MM.1S (cell line): ENCODE results near the gene KLF8.

ENCODE experiments used
- DNase-seq: peaks from one replicate; pipeline ENCODE4 v3.0.0-alpha.2; 2015
- H2AFZ ChIP-seq: fragments of 300-600 bp; sonication (generic); 2 replicates; pipeline ENCODE4 v1.6.0; 2016; ENCODE audit warnings: antibody characterized with exemption, low read length
- H3F3A ChIP-seq: fragments of 300-600 bp; sonication (generic); 2 replicates; pipeline ENCODE4 v1.6.1; 2016; ENCODE audit warnings: mild to moderate bottlenecking, antibody characterized with exemption, low read length, moderate library complexity, mixed read lengths; ENCODE audit not compliant: insufficient read depth
- H3K27ac ChIP-seq: fragments of 300-600 bp; sonication (generic); 2 replicates; pipeline ENCODE4 v1.5.1; 2016; ENCODE audit warnings: mild to moderate bottlenecking, low read length
- H3K27me3 ChIP-seq: fragments of 300-600 bp; sonication (generic); replicated peaks from 2 replicates; pipeline ENCODE4 v1.6.0; 2016; ENCODE audit warnings: low read length; ENCODE audit not compliant: insufficient read depth
- H3K36me3 ChIP-seq: fragments of 300-600 bp; sonication (generic); replicated peaks from 2 replicates; pipeline ENCODE4 v1.6.1; 2016; ENCODE audit warnings: mild to moderate bottlenecking, low read length, mixed read lengths; ENCODE audit not compliant: insufficient read depth
- H3K4me1 ChIP-seq: fragments of 300-600 bp; sonication (generic); 2 replicates; pipeline ENCODE4 v1.6.1; 2016; ENCODE audit warnings: low read length, mixed read lengths
- H3K4me2 ChIP-seq: fragments of 300-600 bp; sonication (generic); 2 replicates; pipeline ENCODE4 v1.6.0; 2016; ENCODE audit warnings: low read depth, low read length
- H3K4me3 ChIP-seq: fragments of 300-600 bp; sonication (generic); 2 replicates; pipeline ENCODE4 v1.5.1; 2016; ENCODE audit warnings: low read length, mixed read lengths
- H3K79me2 ChIP-seq: fragments of 300-600 bp; sonication (generic); 2 replicates; pipeline ENCODE4 v1.6.1; 2016; ENCODE audit warnings: mixed run types, low read length, mixed read lengths
- H3K9ac ChIP-seq: fragments of 300-600 bp; sonication (generic); 2 replicates; pipeline ENCODE4 v1.6.1; 2016; ENCODE audit warnings: low read length, mixed read lengths
- H3K9me2 ChIP-seq: fragments of 300-600 bp; sonication (generic); replicated peaks from 2 replicates; pipeline ENCODE4 v1.6.1; 2016; ENCODE audit warnings: mild to moderate bottlenecking, low read length, mixed read lengths; ENCODE audit not compliant: insufficient read depth
- H3K9me3 ChIP-seq: fragments of 300-600 bp; sonication (generic); replicated peaks from 2 replicates; pipeline ENCODE4 v1.6.1; 2016; ENCODE audit warnings: mild to moderate bottlenecking, low read length, mixed read lengths; ENCODE audit not compliant: insufficient read depth
- H4K20me1 ChIP-seq: fragments of 300-600 bp; sonication (generic); 2 replicates; pipeline ENCODE4 v1.6.1; 2016; ENCODE audit warnings: mild to moderate bottlenecking, low read length, moderate library complexity, mixed read lengths; ENCODE audit not compliant: insufficient read depth
- EZH2 ChIP-seq: fragments of 300-600 bp; sonication (generic); optimal IDR thresholded peaks from 2 replicates; pipeline ENCODE3; 2017; ENCODE audit warnings: low read depth, mild to moderate bottlenecking, antibody characterized with exemption, low read length, mixed read lengths
- EZH2phosphoT487 ChIP-seq: fragments of 300-600 bp; sonication (generic); IDR thresholded peaks from 2 replicates; pipeline ENCODE4 v1.6.1; 2018; ENCODE audit warnings: antibody characterized with exemption, low read length
- TF ChIP-seq, protein P1 (sequence below): fragments of 300-600 bp; sonication (generic); IDR thresholded peaks from 2 replicates; pipeline ENCODE4 v1.5.1; 2016; ENCODE audit warnings: antibody characterized with exemption, low read length, mixed read lengths

The KLF8 gene

DNA sequence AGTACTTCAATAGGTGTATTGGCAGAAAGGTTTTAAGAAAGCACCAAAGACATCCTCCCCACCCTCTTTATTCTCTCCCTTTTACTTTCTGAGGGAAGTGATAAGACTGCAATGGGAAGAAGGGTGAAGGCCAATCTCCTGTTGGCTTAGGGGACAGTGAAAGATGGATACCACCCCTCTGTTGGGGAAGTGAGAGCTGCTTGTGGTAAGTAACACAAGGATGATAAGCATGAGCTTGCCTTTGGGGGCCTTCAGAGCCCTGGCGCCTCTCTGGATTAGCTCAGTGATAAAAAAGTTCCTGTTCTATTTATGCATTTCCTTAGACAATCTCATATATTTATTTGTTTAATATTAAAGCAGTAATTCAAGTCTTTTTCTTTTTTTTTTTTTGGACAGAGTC is 5.2 kb upstream of the KLF8 start:
- no peaks in the 10 kb centered on the region for H3K36me3 ChIP-seq
- H3F3A ChIP-seq = no peaks in the 10 kb centered on the region
- no peaks in the 10 kb centered on the region for H4K20me1 ChIP-seq
- no peaks in the 10 kb centered on the region for H3K4me1 ChIP-seq
- no peak for TF ChIP-seq EZH2
- H3K9ac ChIP-seq = no peak overlapping the region
- no peak for DNase-seq
- H3K9me3 ChIP-seq = no peaks in the 10 kb centered on the region
- H3K27ac ChIP-seq = no peak overlapping the region
- H3K27me3 ChIP-seq = no peaks in the 10 kb centered on the region
- H3K79me2 ChIP-seq = no peaks in the 10 kb centered on the region
- no peak overlapping the region for H3K4me2 ChIP-seq
- no peaks in the 10 kb centered on the region for H3K9me2 ChIP-seq
- H3K4me3 ChIP-seq = no peak overlapping the region
- no peak overlapping the region for H2AFZ ChIP-seq

DNA sequence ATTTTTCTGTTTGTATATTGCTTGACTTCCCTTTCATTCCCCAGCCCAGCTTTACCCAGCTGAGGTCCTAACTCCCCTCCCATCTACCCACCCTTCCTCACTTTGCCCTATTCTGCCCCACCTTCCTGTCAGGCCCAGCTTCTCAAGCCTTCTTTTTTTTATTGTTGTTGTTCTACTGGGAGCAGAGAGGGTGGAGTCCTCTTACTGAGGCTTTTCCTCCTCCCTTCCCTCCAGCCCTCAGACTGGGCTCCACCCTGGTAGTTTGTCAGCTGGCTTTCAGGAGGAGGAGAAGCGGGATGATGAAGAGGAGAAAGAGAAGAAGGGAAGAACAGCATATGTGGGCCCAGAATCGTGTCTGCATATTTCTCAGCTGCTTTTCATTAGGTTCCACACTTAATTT is 3.2 kb upstream of the KLF8 start:
- Histone ChIP-seq H3K9ac (no peak overlapping the region), H3F3A (no peaks in the 10 kb centered on the region), H3K79me2 (no peaks in the 10 kb centered on the region), H3K9me2 (no peaks in the 10 kb centered on the region), H4K20me1 (no peaks in the 10 kb centered on the region), H2AFZ (no peak overlapping the region), H3K36me3 (no peaks in the 10 kb centered on the region), H3K27ac (no peak overlapping the region), H3K27me3 (no peaks in the 10 kb centered on the region), H3K9me3 (no peaks in the 10 kb centered on the region), H3K4me1 (no peaks in the 10 kb centered on the region), H3K4me2 (no peak overlapping the region), H3K4me3 (no peak overlapping the region)
- TF ChIP-seq, protein P1, sequence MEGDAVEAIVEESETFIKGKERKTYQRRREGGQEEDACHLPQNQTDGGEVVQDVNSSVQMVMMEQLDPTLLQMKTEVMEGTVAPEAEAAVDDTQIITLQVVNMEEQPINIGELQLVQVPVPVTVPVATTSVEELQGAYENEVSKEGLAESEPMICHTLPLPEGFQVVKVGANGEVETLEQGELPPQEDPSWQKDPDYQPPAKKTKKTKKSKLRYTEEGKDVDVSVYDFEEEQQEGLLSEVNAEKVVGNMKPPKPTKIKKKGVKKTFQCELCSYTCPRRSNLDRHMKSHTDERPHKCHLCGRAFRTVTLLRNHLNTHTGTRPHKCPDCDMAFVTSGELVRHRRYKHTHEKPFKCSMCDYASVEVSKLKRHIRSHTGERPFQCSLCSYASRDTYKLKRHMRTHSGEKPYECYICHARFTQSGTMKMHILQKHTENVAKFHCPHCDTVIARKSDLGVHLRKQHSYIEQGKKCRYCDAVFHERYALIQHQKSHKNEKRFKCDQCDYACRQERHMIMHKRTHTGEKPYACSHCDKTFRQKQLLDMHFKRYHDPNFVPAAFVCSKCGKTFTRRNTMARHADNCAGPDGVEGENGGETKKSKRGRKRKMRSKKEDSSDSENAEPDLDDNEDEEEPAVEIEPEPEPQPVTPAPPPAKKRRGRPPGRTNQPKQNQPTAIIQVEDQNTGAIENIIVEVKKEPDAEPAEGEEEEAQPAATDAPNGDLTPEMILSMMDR = no peak
- TF ChIP-seq EZH2phosphoT487 (no peak), EZH2 (no peak)
- DNase-seq = no peak

DNA sequence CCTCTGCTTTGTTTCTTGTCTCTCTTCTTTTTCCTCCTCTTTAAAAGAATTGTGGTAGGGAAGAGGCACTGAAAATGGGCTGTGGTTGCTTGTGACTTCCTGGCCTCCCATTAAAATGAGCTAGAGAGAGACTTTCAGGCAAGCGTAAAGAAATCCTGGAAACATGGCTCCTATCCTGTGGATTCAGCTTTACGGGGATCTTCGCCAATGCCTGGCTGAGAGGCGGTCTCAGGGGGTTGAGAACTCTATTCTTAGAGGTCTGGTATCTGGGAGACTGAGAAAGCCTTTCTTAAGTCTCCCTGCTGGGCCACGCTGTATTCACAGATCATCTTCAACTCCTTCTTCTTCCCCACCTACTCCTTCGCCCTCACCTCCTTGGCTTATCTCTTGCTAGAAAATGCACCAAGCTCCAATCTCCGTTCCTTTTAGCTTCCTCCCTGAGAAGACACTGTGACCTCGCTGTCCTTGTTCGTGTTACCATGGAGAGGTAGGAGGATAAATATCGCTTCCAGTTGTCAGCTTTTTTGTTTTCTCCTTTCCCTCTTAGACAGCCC is 542 bp upstream of the KLF8 start:
- no peaks in the 10 kb centered on the region for H3K9me3 ChIP-seq
- H3K4me2 ChIP-seq = no peak overlapping the region
- H3K27ac ChIP-seq = no peak overlapping the region
- DNase-seq = no peak
- H3K36me3 ChIP-seq = no peaks in the 10 kb centered on the region
- H3K27me3 ChIP-seq = no peaks in the 10 kb centered on the region
- H2AFZ ChIP-seq = no peak overlapping the region
- no peaks in the 10 kb centered on the region for H3F3A ChIP-seq
- no peaks in the 10 kb centered on the region for H4K20me1 ChIP-seq
- H3K4me3 ChIP-seq = no peak overlapping the region
- no peak for TF ChIP-seq EZH2phosphoT487
- no peak for TF ChIP-seq EZH2
- TF ChIP-seq, protein P1 = no peak
- no peaks in the 10 kb centered on the region for H3K79me2 ChIP-seq
- no peaks in the 10 kb centered on the region for H3K9me2 ChIP-seq
- no peak overlapping the region for H3K9ac ChIP-seq
- H3K4me1 ChIP-seq = no peaks in the 10 kb centered on the region

DNA sequence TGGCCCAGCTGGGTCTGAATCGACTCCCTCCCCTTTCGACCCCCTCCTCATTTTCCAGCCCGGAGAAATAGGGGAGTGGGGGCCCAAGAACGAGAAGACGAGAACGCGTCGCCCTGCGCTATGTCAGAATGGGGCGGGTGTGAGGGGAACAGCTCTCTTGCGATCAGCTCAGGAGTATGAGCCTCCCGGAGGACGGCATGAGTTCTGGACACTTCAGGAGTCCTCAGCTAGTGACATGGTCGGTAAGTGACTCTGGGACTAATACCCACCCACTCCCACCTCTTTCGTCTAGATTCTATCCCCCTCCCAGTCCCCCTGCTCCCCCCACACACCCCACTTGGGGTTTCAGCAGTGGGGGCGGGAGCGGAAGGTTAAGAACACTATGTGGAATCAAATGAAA is 944 bp downstream of the KLF8 start:
- H3F3A ChIP-seq = no peaks in the 10 kb centered on the region
- no peak overlapping the region for H3K27ac ChIP-seq
- H3K4me1 ChIP-seq = no peaks in the 10 kb centered on the region
- H3K9me2 ChIP-seq = no peaks in the 10 kb centered on the region
- H3K27me3 ChIP-seq = no peaks in the 10 kb centered on the region
- TF ChIP-seq, protein P1 = no peak
- no peak for TF ChIP-seq EZH2
- TF ChIP-seq EZH2phosphoT487 = no peak
- no peak overlapping the region for H3K4me2 ChIP-seq
- H3K79me2 ChIP-seq = no peaks in the 10 kb centered on the region
- H2AFZ ChIP-seq = no peak overlapping the region
- no peak for DNase-seq
- no peaks in the 10 kb centered on the region for H4K20me1 ChIP-seq
- H3K4me3 ChIP-seq = no peak overlapping the region
- H3K9ac ChIP-seq = no peak overlapping the region
- H3K9me3 ChIP-seq = no peaks in the 10 kb centered on the region
- no peaks in the 10 kb centered on the region for H3K36me3 ChIP-seq
